ENCODE data around the gene TGM4.

TGM4 gene

GRCh38 chr3:44899683-44900367 lies 25.4 kb downstream of the TGM4 start:
- TF ChIP-seq ARNTL (CRISPR knock-in tag; IDR thresholded peaks at IDR 0.05; ENCODE audit: borderline replicate concordance, low read depth) (no peak), ZC3H10 (CRISPR knock-in tag; IDR thresholded peaks at IDR 0.05) (no peak), CREB5 (CRISPR knock-in tag; IDR thresholded peaks at IDR 0.05; ENCODE audit: low read depth) (no peak), ZFP3 (CRISPR knock-in tag; IDR thresholded peaks at IDR 0.05) (no peak), PPARA (CRISPR knock-in tag; IDR thresholded peaks at IDR 0.05; ENCODE audit: borderline replicate concordance) (no peak), TCF4 (CRISPR knock-in tag; IDR thresholded peaks at IDR 0.05; ENCODE audit: borderline replicate concordance) (no peak), CSDC2 (CRISPR knock-in tag; IDR thresholded peaks at IDR 0.05) (no peak), ISL1 (CRISPR knock-in tag; IDR thresholded peaks at IDR 0.05) (no peak), CSRNP3 (CRISPR knock-in tag; IDR thresholded peaks at IDR 0.05) (no peak), TOX (CRISPR knock-in tag; IDR thresholded peaks at IDR 0.05; ENCODE audit: borderline replicate concordance) (no peak), GLIS3 (CRISPR knock-in tag; IDR thresholded peaks at IDR 0.05) (no peak)
- ATAC-seq: no peak

- no peak for ATAC-seq
- TF ChIP-seq BACH2 (CRISPR knock-in tag; IDR thresholded peaks at IDR 0.05; ENCODE audit: borderline replicate concordance): no peak
- no peak for TF ChIP-seq RARB (CRISPR knock-in tag; IDR thresholded peaks at IDR 0.05)
- TF ChIP-seq CSRNP3 (CRISPR knock-in tag; IDR thresholded peaks at IDR 0.05): no peak
- TF ChIP-seq OSR1 (CRISPR knock-in tag; IDR thresholded peaks at IDR 0.05): no peak
- TF ChIP-seq TCF4 (CRISPR knock-in tag; IDR thresholded peaks at IDR 0.05; ENCODE audit: borderline replicate concordance): no peak
- TF ChIP-seq PPARA (CRISPR knock-in tag; IDR thresholded peaks at IDR 0.05; ENCODE audit: borderline replicate concordance): no peak
These were observed 28.2 kb downstream of the TGM4 start for GRCh38 chr3:44902628-44903027.

- ATAC-seq: peak; percentile 58
- TF ChIP-seq CREB5 (CRISPR knock-in tag; IDR thresholded peaks at IDR 0.05; ENCODE audit: low read depth) (no peak), SNAI2 (CRISPR knock-in tag; IDR thresholded peaks at IDR 0.05) (no peak), ZFP3 (CRISPR knock-in tag; IDR thresholded peaks at IDR 0.05) (no peak), OSR1 (CRISPR knock-in tag; IDR thresholded peaks at IDR 0.05) (no peak), POU6F1 (CRISPR knock-in tag; IDR thresholded peaks at IDR 0.05; ENCODE audit: borderline replicate concordance, low read depth) (no peak), BACH2 (CRISPR knock-in tag; IDR thresholded peaks at IDR 0.05; ENCODE audit: borderline replicate concordance) (no peak)
These were observed 28.9 kb downstream of the TGM4 start for GRCh38 chr3:44903314-44903713.

- TF ChIP-seq GLIS3 (CRISPR knock-in tag; IDR thresholded peaks at IDR 0.05): no peak
- TF ChIP-seq OSR1 (CRISPR knock-in tag; IDR thresholded peaks at IDR 0.05): no peak
- no peak for TF ChIP-seq CREB5 (CRISPR knock-in tag; IDR thresholded peaks at IDR 0.05; ENCODE audit: low read depth)
- TF ChIP-seq ZNF70 (CRISPR knock-in tag; IDR thresholded peaks at IDR 0.05): no peak
- no peak for TF ChIP-seq TCF4 (CRISPR knock-in tag; IDR thresholded peaks at IDR 0.05; ENCODE audit: borderline replicate concordance)
- TF ChIP-seq ESRRG (CRISPR knock-in tag; IDR thresholded peaks at IDR 0.05): no peak
- no peak for TF ChIP-seq RARB (CRISPR knock-in tag; IDR thresholded peaks at IDR 0.05)
- TF ChIP-seq SNAI2 (CRISPR knock-in tag; IDR thresholded peaks at IDR 0.05): no peak
- no peak for TF ChIP-seq ISL1 (CRISPR knock-in tag; IDR thresholded peaks at IDR 0.05)
- TF ChIP-seq POU6F1 (CRISPR knock-in tag; IDR thresholded peaks at IDR 0.05; ENCODE audit: borderline replicate concordance, low read depth): no peak
- TF ChIP-seq PPARA (CRISPR knock-in tag; IDR thresholded peaks at IDR 0.05; ENCODE audit: borderline replicate concordance): no peak
- TF ChIP-seq ZFP30 (CRISPR knock-in tag; IDR thresholded peaks at IDR 0.05): no peak
- no peak for TF ChIP-seq CSRNP3 (CRISPR knock-in tag; IDR thresholded peaks at IDR 0.05)
- TF ChIP-seq ZC3H10 (CRISPR knock-in tag; IDR thresholded peaks at IDR 0.05): no peak
- TF ChIP-seq CSDC2 (CRISPR knock-in tag; IDR thresholded peaks at IDR 0.05): no peak
- TF ChIP-seq ZNF565 (CRISPR knock-in tag; conservative IDR thresholded peaks at IDR 0.05; ENCODE audit: low read depth): no peak
- peak; percentile 24; the same call in 2 of the 3 replicates for ATAC-seq
These were observed 29.3 kb downstream of the TGM4 start for GRCh38 chr3:44903751-44904150.

Measured in SK-N-SH treated with all-trans-retinoic acid at 6 μM for 48 hours (cell line).